Sigmoid colon (tissue), 7 donors: ENCODE data around the gene PREX1. TPM values are rescaled to one million over a fixed set of nuclear protein-coding genes. Genes with fewer than 3 reads are reported as not detected.
A peak's percentile ranks its signal among the peaks of the same experiment; 100 is the strongest.

ENCODE experiments used
- DNase-seq: peaks from one replicate; pipeline ENCODE4 v3.0.0-alpha.2; 2019
- H3K27ac ChIP-seq, 4 donors: fragments of 200-600 bp; sonication (generic); one replicate each; pipeline ENCODE4 v1.5.1; 2016 to 2019; ENCODE audit warnings: mild to moderate bottlenecking in 1 of 4
- H3K27me3 ChIP-seq, 3 donors: fragments of 200-600 bp; sonication (generic); one replicate each; pipeline ENCODE4 v1.5.1; 2019; ENCODE audit warnings: mild to moderate bottlenecking in 1 of 3
- H3K36me3 ChIP-seq, 4 donors: fragments of 200-600 bp; sonication (generic); one replicate each; pipeline ENCODE4 v1.5.1; 2016 to 2019
- H3K4me1 ChIP-seq, 4 donors: fragments of 200-600 bp; sonication (generic); one replicate each; pipeline ENCODE4 v1.5.1; 2017 to 2019
- H3K4me3 ChIP-seq, 4 donors: fragments of 200-600 bp; sonication (generic); one replicate each; pipeline ENCODE4 v1.5.1; 2017 to 2019; ENCODE audit warnings: mild to moderate bottlenecking in 2 of 4, moderate library complexity in 1 of 4
- H3K9me3 ChIP-seq, 4 donors: fragments of 200-600 bp in 3 of 4; sonication (generic) in 3 of 4; one replicate each; pipeline versions ENCODE4 v1.5.1 to v1.6.1; 2013 to 2019
- CTCF ChIP-seq, 4 experiments: fragments of 450-650 bp in 3 of 4; fragments of 200-600 bp in 1 of 4; IDR thresholded peaks; one replicate each; pipeline ENCODE4 v1.5.1; 2016 to 2019; ENCODE audit warnings: antibody characterized with exemption in 4 of 4, mild to moderate bottlenecking in 3 of 4, moderate library complexity in 2 of 4
- EP300 ChIP-seq, 4 donors: sonication (generic); formaldehyde crosslinking; IDR thresholded peaks; one replicate each; pipeline ENCODE4 v1.6.1; 2017; ENCODE audit warnings: antibody characterized with exemption in 4 of 4
- POLR2A ChIP-seq, 2 donors: fragments of 450-650 bp; IDR thresholded peaks; one replicate each; pipeline ENCODE4 v1.6.1; 2016; ENCODE audit warnings: antibody characterized with exemption in 2 of 2, mild to moderate bottlenecking in 2 of 2, moderate library complexity in 2 of 2
- POLR2AphosphoS5 ChIP-seq, 4 donors: sonication (generic); formaldehyde crosslinking; IDR thresholded peaks; one replicate each; pipeline ENCODE4 v1.6.1; 2017; ENCODE audit warnings: antibody characterized with exemption in 4 of 4
- WGBS, 2 donors: extraction: QIAGEN DNeasy Blood & Tissue Kit; methylation state at CpG; one replicate each; pipeline ENCODE4 v1.1.7; 2013; 5-methylcytosine and 5-hydroxymethylcytosine counted together
- intact Hi-C: fragments of 100-400 bp; cut with DNase I; formaldehyde crosslinking; loops from one replicate; pipeline ENCODE4 v1.15.1; 2023
- polyA plus RNA-seq, 3 donors: library from polyadenylated mRNA; stranded (reverse); fragments of 200-250 nt; gene quantifications; one replicate each; pipeline ENCODE4 v1.2.3, GENCODE V29; 2013
- total RNA-seq, 4 donors: library from RNA; depleted of rRNA; stranded (reverse); fragments of >200 nt; gene quantifications; one replicate each; pipeline ENCODE4 v1.1.0, GENCODE V29; 2016
- donor health status: healthy with polysubstance abuse.
- donor health status: Bipolar disorder and iron deficiency.
- donor health status: healthy.

PREX1 gene
- total and polyA plus RNA-seq, 7 donors: 5.4 to 22.9 (median 15.5) TPM

- H3K27me3 ChIP-seq: no peaks in the 10 kb centered on the region
- peaks cover 0 to 14% (median 12%) of the 10 kb centered on the region in 4 donors for H3K4me1 ChIP-seq
- WGBS, 2 donors: 64 to 79% methylated on average over 12 of the region's 12 CpGs
- no peak for TF ChIP-seq POLR2A (IDR thresholded peaks at IDR 0.05)
- TF ChIP-seq POLR2AphosphoS5 (IDR thresholded peaks at IDR 0.05): no peak
- no peak for TF ChIP-seq EP300 (IDR thresholded peaks at IDR 0.05)
- TF ChIP-seq CTCF (IDR thresholded peaks at IDR 0.05): no peak
- H3K9me3 ChIP-seq: peaks cover 0 to 1% (median 0%) of the 10 kb centered on the region in 4 donors
- intact Hi-C loops: loop anchor here (10.0 kb wide), 2 partner anchors 263 to 333 kb away; no protein-coding TSS in a partner anchor
- no peaks in the 10 kb centered on the region for H3K36me3 ChIP-seq
- no peak overlapping the region for H3K27ac ChIP-seq
- DNase-seq: peak; percentile 48
- H3K4me3 ChIP-seq: no peak overlapping the region
Observed at GRCh38 chr20:48597521-48598302, 230.1 kb downstream of the PREX1 start.

DNA sequence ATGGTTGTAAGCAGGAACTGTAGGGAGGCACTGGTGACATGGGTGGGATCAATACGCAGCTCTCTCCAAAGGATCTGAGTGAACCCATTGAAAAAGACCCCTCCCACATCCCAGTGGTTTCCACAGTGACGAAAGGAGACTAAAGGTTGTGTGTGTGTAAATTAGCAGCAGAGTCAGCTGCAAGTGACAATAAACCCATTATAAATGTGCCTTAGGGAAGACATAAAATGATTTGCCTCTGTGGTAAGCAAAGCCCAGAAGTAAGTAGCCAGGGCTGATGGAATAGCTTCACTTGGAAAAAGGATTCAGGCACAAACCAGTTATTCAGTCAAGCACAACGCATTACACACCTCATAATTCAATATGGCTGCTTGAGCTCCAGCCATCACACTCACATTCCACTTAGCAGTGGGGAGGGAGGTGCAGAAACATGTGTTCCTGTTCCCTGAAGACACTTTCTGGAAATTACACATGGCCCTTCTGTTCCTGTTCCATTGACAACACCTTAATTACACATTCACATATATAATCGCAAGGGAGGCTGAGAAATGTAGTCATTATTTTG is 231.4 kb downstream of the PREX1 start:
- Histone ChIP-seq H3K4me1 (peaks cover 0 to 14% (median 12%) of the 10 kb centered on the region in 4 donors), H3K27me3 (no peaks in the 10 kb centered on the region), H3K4me3 (no peak overlapping the region), H3K27ac (peak overlapping the region in 3 of 4 donors; percentile 62 to 69 (median 66)), H3K36me3 (no peaks in the 10 kb centered on the region), H3K9me3 (no peaks in the 10 kb centered on the region)
- WGBS, 2 donors: 28 to 77% methylated on average over 4 of the region's 4 CpGs
- peak; percentile 9 for DNase-seq
- intact Hi-C loops: loop anchor here (10.0 kb wide), 2 partner anchors 262 to 332 kb away; no protein-coding TSS in a partner anchor
- TF ChIP-seq POLR2AphosphoS5 (IDR thresholded peaks at IDR 0.05) (no peak), POLR2A (IDR thresholded peaks at IDR 0.05) (no peak), CTCF (IDR thresholded peaks at IDR 0.05) (no peak), EP300 (IDR thresholded peaks at IDR 0.05) (no peak)

DNA sequence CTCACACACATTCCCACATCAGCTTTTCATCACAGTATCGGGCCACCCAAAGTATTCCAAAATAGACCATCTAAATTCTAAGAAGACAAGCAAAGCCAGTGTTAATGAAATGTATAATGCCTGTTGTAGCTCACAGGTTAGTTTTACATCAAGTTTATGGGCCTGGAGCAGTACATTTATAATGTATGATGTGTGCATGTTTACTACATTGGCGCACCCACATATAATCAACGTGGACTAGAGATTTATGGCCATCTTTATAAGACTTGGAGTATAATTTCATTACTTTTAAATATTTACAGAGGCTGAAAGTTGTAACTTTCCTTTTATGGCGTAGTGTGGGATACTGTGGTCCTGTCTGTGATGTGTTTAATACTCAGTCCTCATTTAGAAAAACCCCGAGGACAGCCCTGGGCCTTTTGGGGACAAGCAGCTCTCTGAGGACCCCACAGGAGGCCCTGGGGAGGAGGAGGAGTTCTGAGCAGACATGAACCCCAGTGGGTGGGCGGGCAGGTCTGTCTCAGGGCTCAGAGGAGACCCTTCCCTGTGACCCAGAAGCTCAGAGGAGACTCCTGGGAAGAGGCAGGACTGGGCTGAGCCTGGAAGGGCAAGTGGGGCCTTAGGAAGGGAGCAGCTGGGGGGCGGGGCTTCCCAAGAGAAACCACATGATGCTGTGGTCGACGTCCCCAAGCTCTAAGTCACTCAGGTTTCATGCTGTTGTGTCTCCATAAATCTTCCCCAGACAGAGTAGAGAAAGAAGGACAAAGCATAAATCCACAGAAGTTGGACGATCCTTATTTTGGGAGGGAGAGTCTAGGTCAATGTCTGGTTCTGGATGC is 232.1 kb downstream of the PREX1 start:
- H3K9me3 ChIP-seq: no peaks in the 10 kb centered on the region
- no peak for TF ChIP-seq POLR2A (IDR thresholded peaks at IDR 0.05)
- TF ChIP-seq EP300 (IDR thresholded peaks at IDR 0.05): peak in 3 of 4 donors; percentile 66 to 85 (median 83)
- TF ChIP-seq CTCF (IDR thresholded peaks at IDR 0.05): no peak
- peak; percentile 91 to 96 (median 93) for TF ChIP-seq POLR2AphosphoS5 (IDR thresholded peaks at IDR 0.05)
- peaks cover 0 to 14% (median 12%) of the 10 kb centered on the region in 4 donors for H3K4me1 ChIP-seq
- H3K27me3 ChIP-seq: no peaks in the 10 kb centered on the region
- peak overlapping the region in 3 of 4 donors; percentile 62 to 69 (median 66) for H3K27ac ChIP-seq
- DNase-seq: peak; percentile 60
- no peak overlapping the region for H3K4me3 ChIP-seq
- H3K36me3 ChIP-seq: no peaks in the 10 kb centered on the region
- 8 to 48% methylated on average over 10 of the region's 10 CpGs for WGBS, 2 donors
- intact Hi-C loops: loop anchor here (10.0 kb wide), 2 partner anchors 261 to 331 kb away; no protein-coding TSS in a partner anchor

DNA sequence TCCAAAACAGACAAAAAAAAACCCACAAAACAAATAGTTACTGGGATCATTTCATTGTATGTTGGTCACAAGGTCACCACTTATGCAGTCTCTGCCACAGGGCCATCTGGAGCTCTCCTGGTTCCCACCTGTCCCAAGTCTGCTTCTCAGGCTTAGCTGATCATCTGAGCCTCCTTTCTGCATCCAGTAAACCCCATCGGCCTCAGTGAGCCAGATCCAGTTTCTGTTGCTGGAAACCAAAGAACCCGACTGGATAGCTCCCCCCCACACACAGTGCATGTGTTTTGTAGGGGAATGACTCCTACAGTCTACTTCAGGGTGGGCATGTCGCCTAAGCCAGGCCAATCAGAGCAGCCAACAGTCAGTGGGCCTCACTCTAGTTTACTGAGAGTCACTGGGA is 233.3 kb downstream of the PREX1 start:
- Histone ChIP-seq H3K36me3 (no peaks in the 10 kb centered on the region), H3K9me3 (no peaks in the 10 kb centered on the region), H3K27ac (no peak overlapping the region), H3K27me3 (no peaks in the 10 kb centered on the region), H3K4me3 (no peak overlapping the region), H3K4me1 (peaks cover 0 to 14% (median 12%) of the 10 kb centered on the region in 4 donors)
- peak; percentile 27 for DNase-seq
- 81 to 85% methylated on average over 3 of the region's 3 CpGs for WGBS, 2 donors
- TF ChIP-seq CTCF (IDR thresholded peaks at IDR 0.05) (no peak), POLR2A (IDR thresholded peaks at IDR 0.05) (no peak)
- intact Hi-C loops: loop anchor here (10.0 kb wide), 2 partner anchors 260 to 330 kb away; no protein-coding TSS in a partner anchor
